ENCODE data around the gene CD83. TPM values are rescaled to one million over a fixed set of nuclear protein-coding genes. Genes with fewer than 3 reads are reported as not detected.

Gene CD83, protein sequence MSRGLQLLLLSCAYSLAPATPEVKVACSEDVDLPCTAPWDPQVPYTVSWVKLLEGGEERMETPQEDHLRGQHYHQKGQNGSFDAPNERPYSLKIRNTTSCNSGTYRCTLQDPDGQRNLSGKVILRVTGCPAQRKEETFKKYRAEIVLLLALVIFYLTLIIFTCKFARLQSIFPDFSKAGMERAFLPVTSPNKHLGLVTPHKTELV
- total RNA-seq (332 and 339 TPM in 2 replicates), polyA plus RNA-seq (320 and 1,187 TPM in 2 replicates), polyA minus RNA-seq (140 and 473 TPM in 2 replicates)
- 65.9 TPM for total RNA-seq (2013)

DNA sequence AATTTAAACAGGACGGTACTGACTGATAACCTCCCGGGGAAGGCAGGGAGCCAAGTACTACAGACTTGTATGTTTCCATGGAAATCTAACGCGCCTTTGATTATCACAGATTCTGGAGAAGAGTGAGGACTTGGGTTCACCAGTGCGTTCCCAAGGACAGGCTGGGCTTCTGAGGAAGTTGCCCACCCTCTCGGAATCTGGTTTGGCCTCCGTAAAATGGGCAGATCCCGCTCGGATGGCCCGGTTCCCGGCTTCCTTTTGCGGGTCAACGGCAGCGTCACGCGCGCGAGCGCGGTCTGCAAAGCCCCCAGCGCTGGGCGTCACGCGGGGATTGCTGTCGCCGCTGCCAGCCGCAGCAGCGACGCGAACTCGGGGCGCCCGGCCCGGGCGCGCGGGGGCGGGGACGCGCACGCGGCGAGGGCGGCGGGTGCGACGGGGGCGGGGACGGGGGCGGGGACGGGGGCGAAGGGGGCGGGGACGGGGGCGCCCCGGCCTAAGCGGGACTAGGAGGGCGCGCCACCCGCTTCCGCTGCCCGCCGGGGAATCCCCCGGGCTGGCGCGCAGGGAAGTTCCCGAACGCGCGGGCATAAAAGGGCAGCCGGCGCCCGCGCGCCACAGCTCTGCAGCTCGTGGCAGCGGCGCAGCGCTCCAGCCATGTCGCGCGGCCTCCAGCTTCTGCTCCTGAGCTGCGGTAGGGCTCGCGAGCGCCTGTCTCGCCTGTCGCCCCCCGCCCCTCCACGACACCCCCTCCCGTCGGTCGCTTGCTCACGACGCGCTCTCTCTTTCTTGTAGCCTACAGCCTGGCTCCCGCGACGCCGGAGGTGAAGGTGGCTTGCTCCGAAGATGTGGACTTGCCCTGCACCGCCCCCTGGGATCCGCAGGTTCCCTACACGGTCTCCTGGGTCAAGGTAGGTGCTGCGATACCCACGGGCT, at the start of gene CD83:
CD83 (plus strand) TSS at position 615 of the 933 bp plus-strand sequence; CDS start at position 655, 40 bp downstream.
- no peak for TF ChIP-seq EZH2 (IDR thresholded peaks at IDR 0.05; ENCODE audit: borderline replicate concordance, insufficient read depth, low read depth, low read length, poor library complexity, severe bottlenecking)
- TF ChIP-seq, protein P1, sequence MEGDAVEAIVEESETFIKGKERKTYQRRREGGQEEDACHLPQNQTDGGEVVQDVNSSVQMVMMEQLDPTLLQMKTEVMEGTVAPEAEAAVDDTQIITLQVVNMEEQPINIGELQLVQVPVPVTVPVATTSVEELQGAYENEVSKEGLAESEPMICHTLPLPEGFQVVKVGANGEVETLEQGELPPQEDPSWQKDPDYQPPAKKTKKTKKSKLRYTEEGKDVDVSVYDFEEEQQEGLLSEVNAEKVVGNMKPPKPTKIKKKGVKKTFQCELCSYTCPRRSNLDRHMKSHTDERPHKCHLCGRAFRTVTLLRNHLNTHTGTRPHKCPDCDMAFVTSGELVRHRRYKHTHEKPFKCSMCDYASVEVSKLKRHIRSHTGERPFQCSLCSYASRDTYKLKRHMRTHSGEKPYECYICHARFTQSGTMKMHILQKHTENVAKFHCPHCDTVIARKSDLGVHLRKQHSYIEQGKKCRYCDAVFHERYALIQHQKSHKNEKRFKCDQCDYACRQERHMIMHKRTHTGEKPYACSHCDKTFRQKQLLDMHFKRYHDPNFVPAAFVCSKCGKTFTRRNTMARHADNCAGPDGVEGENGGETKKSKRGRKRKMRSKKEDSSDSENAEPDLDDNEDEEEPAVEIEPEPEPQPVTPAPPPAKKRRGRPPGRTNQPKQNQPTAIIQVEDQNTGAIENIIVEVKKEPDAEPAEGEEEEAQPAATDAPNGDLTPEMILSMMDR (IDR thresholded peaks at IDR 0.05), result no peak
- Mint-ChIP-seq H3K9me3 (ENCODE audit: insufficient read depth) (no peaks in the 10 kb centered on the region), H3K4me1 (peaks cover 37% of the 10 kb centered on the region), H3K4me3 (peak within 1 kb of the TSS; percentile 93), H3K27ac (peak within 1 kb of the TSS; percentile 97), H3K27me3 (no peaks in the 10 kb centered on the region)
- ATAC-seq (ENCODE audit: low read depth) (peak; percentile 80), DNase-seq (peak; percentile 97)
- peak within 1 kb of the TSS; percentile 51 for H2AFZ ChIP-seq (ENCODE audit: insufficient read depth, low read depth, low read length, poor library complexity, severe bottlenecking)
- peak within 1 kb of the TSS; percentile 80 for H3K4me2 ChIP-seq (replicated peaks; ENCODE audit: low read depth, low read length, poor library complexity, severe bottlenecking)
- H3K27ac ChIP-seq (ENCODE audit: low read length in 2 of 2), result peak within 1 kb of the TSS; percentile 99
- H3K4me3 ChIP-seq (ENCODE audit: control extremely low read depth in 1 of 5, extremely low read depth in 1 of 5, insufficient read depth in 1 of 5, low read depth in 2 of 5, low read length in 4 of 5), result peak within 1 kb of the TSS; percentile 75 to 100 (median 94)
- CTCF ChIA-PET, result interaction anchor here (0.9 to 6.3 kb wide), 9 partner anchors 8 to 209 kb away, joined by 3 to 54 read pairs (median 5); no protein-coding TSS in a partner anchor
- H3K9me3 ChIP-seq (ENCODE audit: control extremely low read depth in 1 of 3, control insufficient read depth in 2 of 3, insufficient read depth in 1 of 3, low read length in 2 of 3), result no peaks in the 10 kb centered on the region
- peak within 1 kb of the TSS; percentile 92 for H3K9ac ChIP-seq (ENCODE audit: low read length)
- no peaks in the 10 kb centered on the region for H3K27me3 ChIP-seq (replicated peaks in 1 of 4; ENCODE audit: control extremely low read depth in 1 of 4, control insufficient read depth in 3 of 4, insufficient read depth in 4 of 4, low read length in 3 of 4)
- WGBS (ENCODE audit: insufficient coverage), result 1% methylated on average over 95 of the region's 106 CpGs
- peaks cover 32% of the 10 kb centered on the region for H4K20me1 ChIP-seq (ENCODE audit: control insufficient read depth, insufficient read depth, low read length, poor library complexity, severe bottlenecking)
- H3K79me2 ChIP-seq (ENCODE audit: control insufficient read depth, insufficient read depth, low read length), result peaks cover 48% of the 10 kb centered on the region
- intact Hi-C loops (cut with micrococcal nuclease), result loop anchor here (1.0 to 5.0 kb wide), 4 partner anchors 8 to 1130 kb away; partner anchors contain the start of gene JARID2
- POLR2A ChIA-PET, result interaction anchor here (0.6 to 10.0 kb wide), 9 partner anchors 8 to 881 kb away, joined by 3 to 105 read pairs (median 4); partner anchors contain the start of gene MCUR1
- H3K36me3 ChIP-seq (replicated peaks in 1 of 2; ENCODE audit: control extremely low read depth in 1 of 2, control insufficient read depth in 1 of 2, extremely low read depth in 1 of 2, insufficient read depth in 2 of 2, low read length in 1 of 2), result peaks cover 8 to 31% of the 10 kb centered on the region in 2 experiments
- H3K4me1 ChIP-seq (ENCODE audit: control insufficient read depth in 2 of 2, insufficient read depth in 2 of 2, low read length in 2 of 2), result peaks cover 37 to 44% of the 10 kb centered on the region in 2 donors

Measured in B cell (primary cell).